ENCODE measurements around the gene SMPD3.

SMPD3 gene

GRCh38 chr16:68470461-68471150 is 22.3 kb upstream of the SMPD3 start:
- no peak for DNase-seq

GRCh38 chr16:68469796-68470460 is 21.6 kb upstream of the SMPD3 start:
- DNase-seq: no peak

- DNase-seq: no peak
Measured at GRCh38 chr16:68468842-68469241, 20.5 kb upstream of the SMPD3 start.

GRCh38 chr16:68466174-68466573 is 17.9 kb upstream of the SMPD3 start:
- DNase-seq: no peak

GRCh38 chr16:68463904-68464303 is 15.6 kb upstream of the SMPD3 start:
- DNase-seq: no peak

- DNase-seq: no peak
Measured at GRCh38 chr16:68460067-68460466, 11.8 kb upstream of the SMPD3 start.

GRCh38 chr16:68459457-68459856 is 11.1 kb upstream of the SMPD3 start:
- DNase-seq: no peak

- DNase-seq: no peak
Measured at GRCh38 chr16:68458551-68458950, 10.2 kb upstream of the SMPD3 start.

GRCh38 chr16:68458101-68458500 is 9.8 kb upstream of the SMPD3 start:
- DNase-seq: no peak

GRCh38 chr16:68455631-68456030 is 7.3 kb upstream of the SMPD3 start:
- no peak for DNase-seq

GRCh38 chr16:68454920-68455435 is 6.7 kb upstream of the SMPD3 start:
- DNase-seq: no peak

- DNase-seq: no peak
Measured at GRCh38 chr16:68453816-68454215, 5.5 kb upstream of the SMPD3 start.

GRCh38 chr16:68452176-68452575 is 3.9 kb upstream of the SMPD3 start:
- no peak for DNase-seq

- DNase-seq: no peak
Measured at GRCh38 chr16:68451676-68452075, 3.4 kb upstream of the SMPD3 start.

GRCh38 chr16:68450741-68451255 is 2.5 kb upstream of the SMPD3 start:
- no peak for DNase-seq

- DNase-seq: no peak
Measured at GRCh38 chr16:68447653-68448359, 502 bp downstream of the SMPD3 start.

- no peak for DNase-seq
Measured at GRCh38 chr16:68446681-68447652, 1.3 kb downstream of the SMPD3 start.

- no peak for DNase-seq
Measured at GRCh38 chr16:68445458-68445857, 2.9 kb downstream of the SMPD3 start.

GRCh38 chr16:68444056-68444657 is 4.2 kb downstream of the SMPD3 start:
- no peak for DNase-seq

- DNase-seq: no peak
Measured at GRCh38 chr16:68436581-68436980, 11.7 kb downstream of the SMPD3 start.

- DNase-seq: no peak
Measured at GRCh38 chr16:68434624-68435210, 13.6 kb downstream of the SMPD3 start.

- no peak for DNase-seq
Measured at GRCh38 chr16:68433316-68433715, 15.0 kb downstream of the SMPD3 start.
